GM21529 (cell line): ENCODE measurements around the gene ABCA2.

Experiments used
- ATAC-seq: cut with Tn5 transposase; IDR thresholded peaks from one replicate; pipeline ENCODE4 v1.9.1; 2021; ENCODE audit not compliant: unreplicated experiment

ABCA2 gene

DNA sequence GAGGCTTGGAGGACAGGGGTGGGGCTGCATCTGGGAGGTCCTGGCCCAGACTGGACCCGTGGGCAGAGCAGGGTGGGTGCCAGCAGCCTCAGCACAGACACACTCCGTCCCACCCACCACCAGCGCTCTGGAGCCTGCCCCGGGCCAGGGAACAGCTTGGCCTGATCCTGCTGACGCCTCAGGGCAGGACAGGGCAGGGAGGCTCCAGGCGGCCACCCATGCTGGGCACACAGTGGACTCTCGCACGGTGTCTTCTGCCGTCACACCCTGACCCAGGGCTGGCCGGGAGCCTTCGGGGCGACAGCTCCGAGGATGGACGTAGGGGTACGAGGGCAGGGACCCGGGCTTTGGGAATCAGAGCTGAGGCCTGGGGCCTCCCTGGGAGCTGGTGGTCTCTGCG lies 58.9 kb downstream of the ABCA2 start:
- no peak for ATAC-seq

DNA sequence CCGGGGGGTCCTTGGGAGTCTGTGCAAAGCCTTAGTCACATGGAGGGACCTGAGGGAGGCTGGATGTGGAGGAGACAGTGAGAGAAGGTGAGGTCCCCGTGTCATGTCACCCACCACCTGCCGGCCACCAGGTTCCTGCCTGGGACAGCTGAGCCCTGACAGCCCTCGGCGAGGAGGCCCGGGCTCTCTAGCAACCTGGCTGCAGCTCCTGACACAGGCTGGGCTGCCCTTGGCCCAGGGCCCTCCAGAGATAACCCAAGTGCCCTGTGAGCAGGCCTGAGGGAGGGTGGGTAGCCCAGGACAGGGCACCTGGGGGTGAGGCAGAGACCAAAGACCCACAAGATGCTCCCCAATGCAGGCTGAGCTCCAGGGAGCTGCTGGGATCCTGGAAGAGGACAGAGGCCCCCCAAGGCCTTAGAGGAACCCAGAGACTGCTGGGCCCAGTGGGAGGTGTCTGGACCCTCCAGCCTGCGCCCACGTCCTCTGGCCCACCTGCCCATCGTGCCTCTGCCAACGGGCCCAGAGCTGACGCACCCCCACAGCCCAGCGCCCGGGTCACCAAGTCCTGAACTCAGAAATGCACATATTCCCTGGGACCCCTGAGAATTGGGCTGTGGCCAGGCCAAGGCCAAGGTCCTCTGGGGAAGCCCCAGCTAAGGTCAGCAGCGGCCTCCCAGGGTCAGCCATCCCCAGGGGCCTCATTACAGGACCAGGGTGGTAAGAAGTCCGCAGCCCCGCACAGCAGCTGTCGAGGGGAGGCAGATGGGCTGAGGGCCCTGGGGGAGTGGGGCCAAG lies 59.5 kb downstream of the ABCA2 start:
- no peak for ATAC-seq

DNA sequence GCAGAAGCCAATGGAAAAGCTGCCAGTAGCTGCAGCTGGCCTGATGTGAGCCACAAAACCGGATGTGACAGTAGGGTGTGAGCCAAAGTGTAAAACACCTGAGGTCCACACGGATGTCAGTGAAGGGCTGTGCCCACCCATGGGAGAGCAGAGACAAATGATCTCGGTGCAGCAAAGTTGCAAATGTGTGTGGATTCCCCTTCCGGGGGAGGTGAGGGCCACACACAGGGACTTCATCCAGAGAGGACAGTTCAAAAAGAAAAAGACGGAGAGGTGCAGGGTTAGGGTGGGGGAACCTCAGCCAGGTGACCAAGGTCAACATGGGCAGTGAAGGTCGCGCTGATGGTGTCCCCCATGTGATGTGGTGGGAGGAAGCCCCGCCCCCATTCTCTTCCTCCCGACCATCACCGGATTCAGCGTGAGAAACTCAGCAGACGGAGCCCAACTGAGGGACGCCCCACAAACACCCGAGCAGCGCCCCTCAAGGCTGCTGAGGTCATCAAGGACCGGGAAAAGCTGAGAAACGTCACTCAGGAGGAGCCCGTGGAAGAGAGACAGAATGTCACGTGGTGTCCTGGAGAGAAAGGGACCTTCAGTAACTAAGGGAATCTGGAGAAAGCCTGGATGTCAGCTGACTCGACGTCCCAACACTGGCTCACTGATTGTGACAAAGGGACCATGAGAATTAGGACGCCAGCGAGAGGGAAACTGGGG lies 62.1 kb downstream of the ABCA2 start:
- ATAC-seq = no peak

DNA sequence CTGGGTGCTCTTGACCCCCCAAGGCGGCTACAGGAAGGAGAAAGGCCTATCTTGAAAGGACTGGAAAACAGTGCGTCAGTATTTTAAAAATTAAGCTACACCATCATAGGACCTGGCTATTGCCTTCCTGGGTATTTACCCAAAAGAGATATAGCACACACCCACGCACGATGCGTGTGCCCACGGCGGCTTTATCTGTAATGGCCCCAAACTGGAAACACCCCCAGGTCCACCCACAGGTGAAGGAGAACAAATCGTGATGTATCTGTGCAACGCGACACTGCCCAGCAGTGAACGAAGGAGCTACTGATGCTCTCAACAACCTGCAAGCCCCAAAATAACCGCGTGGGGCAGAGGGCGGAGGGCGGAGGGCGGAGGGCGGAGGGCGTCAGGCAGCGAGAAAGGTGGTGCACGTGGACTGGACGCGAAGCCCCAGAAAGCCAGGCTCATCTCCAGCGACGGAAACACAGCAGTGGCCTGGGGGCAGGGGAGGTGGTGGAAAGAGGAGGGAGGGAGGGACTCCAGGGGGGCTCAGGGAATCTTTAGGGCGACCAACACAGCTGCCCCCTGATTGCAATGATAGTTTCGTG lies 63.1 kb downstream of the ABCA2 start:
- no peak for ATAC-seq

DNA sequence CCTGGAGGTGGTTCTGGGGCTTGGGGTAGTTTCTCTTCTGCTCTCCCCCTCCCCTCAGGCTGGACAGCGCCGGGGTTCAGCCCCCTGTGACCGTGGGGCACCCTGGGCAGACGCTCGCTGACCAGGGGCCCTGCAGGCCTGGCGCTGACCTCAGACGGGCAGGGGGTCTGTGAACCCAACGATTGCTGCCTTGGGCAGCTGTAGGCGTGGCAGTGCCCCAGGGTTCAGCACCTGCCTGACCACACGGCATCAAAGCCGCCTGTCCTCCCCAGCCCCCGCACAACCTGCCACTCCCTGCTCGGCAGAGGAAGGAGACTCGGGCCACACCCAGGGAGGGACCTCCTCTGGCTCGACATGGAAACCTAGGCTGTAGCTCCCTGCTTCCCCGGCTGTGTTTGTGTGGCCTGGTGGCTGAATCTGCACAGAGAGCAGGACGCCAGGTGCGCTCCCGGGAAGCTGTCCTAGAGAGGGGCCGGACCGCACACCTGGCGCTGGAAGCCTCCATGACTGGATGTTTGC lies 63.8 kb downstream of the ABCA2 start:
- ATAC-seq = no peak

DNA sequence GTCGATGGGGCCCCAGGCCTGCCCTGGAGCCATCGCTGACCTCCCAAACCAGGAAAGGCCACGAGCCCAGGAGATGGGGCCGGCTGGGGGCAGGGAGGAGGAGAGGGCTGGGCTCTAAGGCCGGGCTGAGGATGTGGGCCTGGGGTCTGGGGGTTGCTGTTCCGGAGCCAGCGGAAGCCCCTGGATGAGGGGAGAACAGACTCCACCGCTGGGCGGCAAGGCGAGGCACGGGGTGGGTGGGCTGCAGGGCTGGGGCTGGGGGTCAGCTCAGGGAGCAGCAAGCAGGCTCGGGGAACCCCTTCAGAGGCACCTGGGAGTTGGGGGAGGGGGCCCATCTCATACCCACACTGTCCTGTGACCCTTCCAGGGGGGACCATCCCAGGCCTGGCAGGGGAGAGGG lies 64.3 kb downstream of the ABCA2 start:
- ATAC-seq = no peak

DNA sequence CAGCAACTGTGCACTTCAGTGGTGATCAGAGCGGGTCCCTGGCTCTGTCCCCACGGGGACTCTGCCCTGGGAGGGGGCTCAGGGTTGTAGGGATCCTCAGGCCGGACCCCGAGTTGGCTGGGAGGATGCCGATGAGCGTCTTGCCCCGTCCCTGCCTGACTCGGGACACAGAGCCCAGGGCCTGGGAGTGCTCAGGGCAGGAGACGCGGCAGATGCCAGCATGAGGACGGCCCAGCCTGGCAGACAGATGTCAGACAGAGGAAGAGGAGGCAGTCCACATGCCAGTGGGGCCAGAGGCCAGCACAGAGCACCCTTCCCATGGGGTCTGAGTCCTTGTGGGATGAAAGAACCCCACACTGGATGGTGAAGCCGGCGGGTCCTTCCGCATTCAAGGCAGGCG lies 64.7 kb downstream of the ABCA2 start:
- no peak for ATAC-seq

DNA sequence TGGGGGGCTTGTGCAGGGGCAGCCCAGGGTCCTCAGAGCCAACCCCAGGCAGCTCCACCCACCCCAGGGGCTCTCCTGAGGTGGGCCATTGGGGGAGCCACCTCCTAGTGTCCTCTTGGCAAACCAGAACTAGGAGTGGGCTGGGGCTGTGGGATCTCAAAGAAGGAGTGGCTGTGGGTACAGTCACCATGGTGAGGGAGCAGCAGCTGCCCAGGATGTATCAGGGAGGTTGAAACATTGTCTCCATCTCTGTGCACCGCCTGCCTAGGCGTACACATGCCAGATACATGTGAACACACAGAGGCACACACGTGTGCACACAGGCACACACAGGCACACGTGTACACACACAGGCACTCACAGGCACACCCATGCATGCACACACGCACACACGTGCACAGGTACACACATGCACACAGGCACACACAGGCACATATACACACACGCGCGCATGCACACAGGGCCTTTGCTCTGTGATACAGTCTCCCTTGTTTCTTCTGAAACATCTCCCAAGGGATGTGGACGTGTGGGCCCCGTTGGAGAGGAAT lies 65.3 kb downstream of the ABCA2 start:
- ATAC-seq = no peak

DNA sequence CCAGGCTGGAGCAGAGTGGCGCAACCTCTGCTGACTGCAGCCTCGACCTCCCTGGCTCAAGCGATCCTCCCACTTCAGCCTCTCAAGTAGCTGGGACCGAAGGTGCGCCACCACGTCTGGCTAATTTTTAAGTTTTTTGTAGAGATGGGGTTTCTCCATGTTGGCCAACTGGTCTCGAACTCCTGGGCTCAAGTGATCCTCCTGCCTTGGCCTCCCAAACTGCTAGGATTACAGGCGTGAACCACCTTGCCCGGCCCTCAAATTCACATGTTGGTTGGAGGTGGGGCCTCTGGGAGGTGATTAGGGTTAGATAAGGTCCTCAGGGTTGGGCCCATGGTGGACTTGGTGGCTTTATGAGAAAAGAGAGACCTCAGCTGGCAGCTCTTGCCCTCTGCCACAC lies 65.9 kb downstream of the ABCA2 start:
- ATAC-seq = no peak

DNA sequence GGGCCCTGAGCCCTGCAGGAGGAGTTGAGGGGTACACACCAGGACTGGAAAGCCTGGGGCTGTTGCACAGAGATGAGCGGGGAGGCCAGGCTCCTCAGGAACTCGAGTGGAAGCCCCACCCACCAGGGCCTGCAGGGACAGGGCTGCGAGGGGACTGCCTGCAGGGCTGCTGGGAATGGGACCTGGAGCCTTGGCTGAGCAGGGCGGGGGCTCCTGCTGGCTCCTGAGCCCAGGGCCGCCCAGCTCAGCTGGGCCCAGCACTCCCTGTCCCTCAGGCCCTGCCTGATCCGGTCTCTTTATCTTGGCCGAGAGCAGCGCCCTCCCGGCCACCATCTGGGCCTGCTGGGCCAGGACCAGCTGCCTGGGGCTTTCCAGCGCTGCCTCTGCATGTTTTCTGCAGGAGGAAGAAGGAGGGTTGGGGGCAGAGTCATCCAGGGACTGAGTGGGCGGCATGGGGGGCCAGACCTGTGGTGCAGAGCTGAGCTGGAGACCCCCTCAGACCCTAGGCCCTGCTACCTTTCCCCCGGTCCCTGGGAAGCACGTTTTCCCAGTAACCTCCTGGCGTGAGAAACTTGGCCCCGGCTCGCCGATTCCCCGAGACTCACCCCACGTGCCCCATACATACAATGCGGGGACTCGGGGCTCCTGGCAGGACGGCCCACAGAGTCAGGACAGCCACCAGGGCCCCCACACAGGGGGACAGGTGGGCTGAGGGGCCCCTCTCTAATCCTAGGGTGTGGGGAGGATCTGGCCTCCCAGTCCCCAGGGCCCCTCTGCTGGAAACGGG lies 66.6 kb downstream of the ABCA2 start:
- ATAC-seq = no peak

DNA sequence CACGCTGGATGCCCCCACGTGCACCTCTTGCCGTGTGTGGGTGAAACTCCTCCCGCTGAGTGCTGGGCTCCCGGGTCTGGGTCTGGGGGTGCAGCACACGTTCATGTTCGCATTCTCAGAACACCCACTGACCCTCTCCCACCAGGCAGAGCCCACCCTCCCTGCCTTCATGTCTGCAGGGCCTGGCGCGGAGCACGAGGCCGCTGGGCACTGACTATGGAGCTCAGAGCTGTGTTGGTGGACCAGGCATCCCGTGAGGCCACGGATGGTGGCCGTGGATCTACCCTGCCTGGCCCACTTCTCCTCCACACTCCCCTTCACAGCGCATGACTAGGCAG lies 67.1 kb downstream of the ABCA2 start:
- ATAC-seq = no peak

DNA sequence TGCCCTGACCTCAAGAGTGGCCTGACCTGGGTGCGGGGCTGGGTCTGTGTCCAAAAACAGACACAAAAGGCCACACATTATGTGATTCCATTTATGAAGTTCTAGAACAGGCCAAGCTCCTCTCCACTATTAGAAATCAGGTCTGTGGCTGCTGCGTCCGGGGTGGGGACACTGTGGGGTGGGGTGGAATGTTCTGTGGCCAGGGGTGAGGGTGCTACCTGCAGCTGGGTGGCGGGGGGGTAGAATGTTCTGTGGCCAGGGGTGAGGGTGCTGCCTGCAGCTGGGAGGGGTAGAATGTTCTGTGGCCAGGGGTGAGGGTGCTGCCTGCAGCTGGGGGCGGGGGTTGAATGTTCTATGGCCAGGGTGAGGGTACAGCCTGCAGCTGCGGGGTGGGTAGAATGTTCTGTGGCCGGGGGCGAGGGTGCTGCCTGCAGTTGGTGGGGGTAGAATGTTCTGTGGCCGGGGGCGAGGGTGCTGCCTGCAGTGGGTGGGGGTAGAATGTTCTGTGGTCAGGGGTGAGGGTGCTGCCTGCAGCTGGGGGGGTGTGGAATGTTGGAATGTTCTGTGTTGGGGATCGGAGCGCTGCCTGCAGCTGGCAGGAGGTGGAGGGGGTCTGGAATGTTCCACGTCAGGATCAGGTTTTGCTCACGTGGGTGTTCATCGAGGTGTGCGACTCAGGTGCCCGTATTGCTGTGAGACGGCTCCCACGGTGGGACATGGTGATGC lies 67.7 kb downstream of the ABCA2 start:
- ATAC-seq = no peak

DNA sequence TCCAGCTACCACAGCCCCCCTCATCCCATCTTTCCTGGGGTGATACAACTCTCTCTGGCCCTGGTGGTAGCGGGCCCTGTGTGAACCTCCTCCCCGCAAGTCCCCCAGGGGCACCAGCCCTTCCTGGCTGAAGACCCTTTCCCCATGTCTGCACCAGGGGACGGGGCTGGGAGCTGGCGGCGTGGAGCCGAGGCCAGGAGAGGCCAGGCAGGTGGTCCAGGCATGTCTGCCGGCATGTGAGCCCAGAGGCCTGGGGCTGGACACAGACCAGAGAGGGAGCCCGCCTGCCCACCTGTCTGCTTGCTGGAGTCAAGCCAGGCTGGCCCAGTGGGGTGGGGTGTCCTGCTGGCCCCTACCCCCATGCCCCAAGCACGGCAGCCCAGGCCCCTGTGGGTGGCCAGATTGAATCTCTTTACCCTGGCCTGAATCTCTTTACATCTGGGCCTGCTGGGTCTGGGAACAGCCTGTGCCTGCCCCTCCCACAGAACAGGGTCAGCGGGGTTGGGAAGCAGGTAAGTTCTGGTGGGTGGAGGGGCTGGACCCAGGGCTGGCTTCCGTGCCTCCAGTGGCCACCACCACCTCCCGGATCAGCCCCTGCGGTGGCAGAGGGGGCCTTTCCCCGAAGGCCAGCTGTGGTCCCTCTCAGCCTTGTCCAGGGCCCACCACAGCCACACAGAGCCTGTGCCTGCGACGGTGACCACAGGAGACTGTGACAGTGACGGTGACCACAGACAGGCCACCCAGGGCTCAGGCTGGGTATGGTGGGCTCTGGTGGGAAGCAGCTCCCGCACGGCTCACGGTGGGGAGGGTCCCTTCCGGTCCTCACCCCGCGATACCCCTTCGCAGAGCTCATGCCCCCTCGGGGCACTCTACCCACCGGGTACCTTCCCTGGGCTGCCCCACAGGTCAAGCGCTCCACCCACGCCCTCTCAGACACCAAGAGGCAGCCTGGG lies 68.9 kb downstream of the ABCA2 start:
- no peak for ATAC-seq

DNA sequence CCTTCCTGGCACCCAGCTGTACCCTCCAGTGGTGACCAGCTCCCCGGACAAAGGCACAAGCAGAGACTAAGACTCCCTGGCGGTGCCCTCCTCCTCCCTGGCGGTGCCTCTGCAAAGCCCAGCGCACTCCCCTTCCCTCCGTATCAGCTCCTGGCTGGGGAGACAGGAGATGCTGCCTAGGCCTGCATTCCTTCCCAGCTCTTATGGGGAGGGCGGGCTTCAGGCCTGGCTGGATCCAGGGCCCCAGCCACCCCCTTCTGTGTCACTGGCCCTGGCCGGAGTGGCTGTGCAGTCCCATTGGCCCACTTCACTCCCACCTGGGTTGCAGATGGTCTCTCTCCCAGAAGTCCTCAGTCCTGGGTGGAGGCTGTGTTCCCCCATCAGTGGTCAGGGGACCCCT lies 69.6 kb downstream of the ABCA2 start:
- no peak for ATAC-seq

DNA sequence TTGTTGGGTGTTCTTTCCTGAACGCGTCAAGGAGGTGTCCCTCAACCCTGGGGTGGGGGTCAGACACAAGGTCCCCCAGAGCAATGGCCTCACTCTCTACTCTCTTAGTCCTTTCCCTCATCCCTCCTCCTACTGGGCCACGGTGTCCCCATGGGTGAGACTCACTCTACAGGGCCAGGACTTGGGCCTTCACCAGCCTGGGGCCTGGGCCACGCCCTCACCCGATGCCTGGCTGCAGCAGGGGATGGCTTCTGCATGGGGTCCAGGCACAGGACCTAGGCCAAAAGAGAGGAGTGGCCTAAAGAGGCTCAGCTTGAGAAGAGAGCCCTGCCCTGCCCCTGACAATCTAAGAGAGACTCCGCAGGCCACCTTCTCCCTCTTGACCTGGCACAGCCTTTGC lies 70.1 kb downstream of the ABCA2 start:
- ATAC-seq = no peak

DNA sequence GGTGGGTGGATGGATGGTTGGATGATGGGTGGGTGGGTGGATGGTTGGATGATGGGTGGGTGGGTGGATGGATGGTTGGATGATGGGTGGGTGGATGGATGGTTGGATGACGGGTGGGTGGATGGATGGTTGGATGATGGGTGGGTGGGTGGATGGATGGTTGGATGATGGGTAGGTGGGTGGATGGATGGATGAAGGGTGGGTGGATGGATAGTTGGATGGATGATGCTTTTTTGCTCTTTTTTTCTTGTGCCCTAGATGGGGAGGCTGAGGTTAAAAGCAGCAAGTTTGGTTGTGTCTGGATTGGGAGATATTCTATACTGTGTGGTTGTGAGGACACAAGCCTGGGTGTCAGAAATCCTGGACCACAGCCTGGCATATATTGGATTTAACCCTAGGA lies 70.6 kb downstream of the ABCA2 start:
- no peak for ATAC-seq
